Measurements from ENCODE around the gene MAPK12.

DNA sequence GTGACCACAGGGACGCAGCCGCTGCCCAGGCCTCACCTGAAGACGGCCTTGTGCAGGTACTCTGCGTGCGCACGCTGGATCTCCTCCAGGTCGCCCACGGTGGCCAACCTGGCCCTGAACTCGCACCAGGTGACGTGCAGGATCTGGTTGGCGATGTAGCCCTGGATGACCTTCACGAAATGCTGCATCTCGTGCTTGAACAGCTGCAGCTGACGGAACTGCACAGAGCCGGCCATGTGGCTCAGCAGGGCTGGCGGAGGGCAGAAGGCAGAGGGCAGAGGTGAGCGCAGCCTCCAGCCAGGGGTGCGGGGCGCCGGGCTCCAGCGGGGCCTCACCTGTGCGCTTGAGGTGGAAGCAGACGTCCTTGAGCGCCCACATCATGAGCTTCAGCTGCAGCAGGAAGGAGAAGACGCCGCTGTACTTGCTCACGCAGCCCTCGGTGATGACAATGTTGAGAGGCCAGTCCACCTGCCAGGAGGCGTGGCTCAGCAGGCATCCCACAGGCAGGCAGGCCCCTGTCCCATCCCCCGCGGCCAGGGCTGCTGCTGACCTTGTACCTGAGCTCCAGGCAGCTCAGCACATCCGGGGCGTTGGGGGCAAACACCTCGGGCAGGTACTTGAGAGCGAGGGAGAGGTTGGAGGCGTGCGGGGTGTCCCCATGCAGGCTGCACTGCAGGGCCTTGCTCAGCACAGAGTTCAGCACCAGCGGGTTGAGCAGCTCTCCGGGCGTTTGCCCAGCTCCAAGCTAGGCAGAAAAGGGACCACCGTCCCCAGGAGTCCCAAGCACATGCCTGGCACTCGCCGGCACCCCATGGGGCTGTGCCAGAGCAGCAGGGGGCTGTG, 43.1 kb downstream of the MAPK12 start:
- no peak for TF ChIP-seq EZH2 (IDR thresholded peaks at IDR 0.05; ENCODE audit: borderline replicate concordance)
- TF ChIP-seq, protein P1, sequence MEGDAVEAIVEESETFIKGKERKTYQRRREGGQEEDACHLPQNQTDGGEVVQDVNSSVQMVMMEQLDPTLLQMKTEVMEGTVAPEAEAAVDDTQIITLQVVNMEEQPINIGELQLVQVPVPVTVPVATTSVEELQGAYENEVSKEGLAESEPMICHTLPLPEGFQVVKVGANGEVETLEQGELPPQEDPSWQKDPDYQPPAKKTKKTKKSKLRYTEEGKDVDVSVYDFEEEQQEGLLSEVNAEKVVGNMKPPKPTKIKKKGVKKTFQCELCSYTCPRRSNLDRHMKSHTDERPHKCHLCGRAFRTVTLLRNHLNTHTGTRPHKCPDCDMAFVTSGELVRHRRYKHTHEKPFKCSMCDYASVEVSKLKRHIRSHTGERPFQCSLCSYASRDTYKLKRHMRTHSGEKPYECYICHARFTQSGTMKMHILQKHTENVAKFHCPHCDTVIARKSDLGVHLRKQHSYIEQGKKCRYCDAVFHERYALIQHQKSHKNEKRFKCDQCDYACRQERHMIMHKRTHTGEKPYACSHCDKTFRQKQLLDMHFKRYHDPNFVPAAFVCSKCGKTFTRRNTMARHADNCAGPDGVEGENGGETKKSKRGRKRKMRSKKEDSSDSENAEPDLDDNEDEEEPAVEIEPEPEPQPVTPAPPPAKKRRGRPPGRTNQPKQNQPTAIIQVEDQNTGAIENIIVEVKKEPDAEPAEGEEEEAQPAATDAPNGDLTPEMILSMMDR (IDR thresholded peaks at IDR 0.05; ENCODE audit: poor library complexity): no peak
- no peak for TF ChIP-seq EZH2phosphoT487 (IDR thresholded peaks at IDR 0.05; ENCODE audit: low read depth, severe bottlenecking, unreplicated experiment)

Data from hepatocyte (in vitro differentiated cells).